ENCODE measurements around the gene CD53. TPM values are rescaled to one million over a fixed set of nuclear protein-coding genes. Genes with fewer than 3 reads are reported as not detected.
A peak's percentile ranks its signal among the peaks of the same experiment; 100 is the strongest.

CD53 gene
- polyA plus RNA-seq, 3 donors, result 826 to 1,222 (median 1,107) TPM

- Mint-ChIP-seq H3K27ac (no peak overlapping the region), H3K27me3 (ENCODE audit: low read depth in 3 of 3) (peaks cover 2 to 5% (median 3%) of the 10 kb centered on the region in 3 donors), H3K36me3 (peaks cover 0 to 2% of the 10 kb centered on the region in 2 donors), H3K4me3 (no peak overlapping the region), H3K9me3 (peaks cover 13 to 40% (median 34%) of the 10 kb centered on the region in 7 donors), H3K4me1 (peaks cover 10% of the 10 kb centered on the region)
- Histone ChIP-seq H3K79me2 (ENCODE audit: insufficient read depth, low read length) (no peaks in the 10 kb centered on the region), H3K4me2 (replicated peaks; ENCODE audit: extremely low read depth, low read length, poor library complexity, severe bottlenecking) (no peak overlapping the region), H3K9ac (ENCODE audit: insufficient read depth, low read length, poor library complexity, severe bottlenecking) (no peak overlapping the region), H3K4me3 (replicated peaks in 1 of 3; ENCODE audit: low read depth in 2 of 3, low read length in 3 of 3) (no peak overlapping the region), H3K9me3 (replicated peaks in 1 of 2; ENCODE audit: control insufficient read depth in 1 of 2, insufficient read depth in 1 of 2, low read length in 2 of 2) (peaks cover 8 to 25% of the 10 kb centered on the region in 2 donors), H3K4me1 (ENCODE audit: control insufficient read depth in 1 of 2, insufficient read depth in 2 of 2, low read length in 2 of 2) (peaks cover 5 to 6% of the 10 kb centered on the region in 2 donors), H2AFZ (ENCODE audit: insufficient read depth, low read depth, low read length, poor library complexity, severe bottlenecking) (no peak overlapping the region), H3K27me3 (ENCODE audit: control insufficient read depth in 2 of 2, insufficient read depth in 2 of 2, low read length in 2 of 2) (no peaks in the 10 kb centered on the region), H3K36me3 (replicated peaks in 1 of 2; ENCODE audit: control insufficient read depth in 1 of 2, insufficient read depth in 2 of 2, low read length in 2 of 2) (no peaks in the 10 kb centered on the region), H4K20me1 (ENCODE audit: insufficient read depth, low read length) (no peaks in the 10 kb centered on the region), H3K27ac (ENCODE audit: low read depth in 1 of 2, low read length in 2 of 2) (no peak overlapping the region)
- intact Hi-C loops (cut with micrococcal nuclease), result no loop called here
- no CpG with 5 or more reads among the region's 2 CpGs for WGBS (ENCODE audit: insufficient coverage)
- TF ChIP-seq CTCF (IDR thresholded peaks at IDR 0.05), result no peak
- no peak for DNase-seq
Measured at GRCh38 chr1:110915804-110916203, 42.9 kb downstream of the CD53 start.

GRCh38 chr1:110916274-110916668 is 43.3 kb downstream of the CD53 start:
- Mint-ChIP-seq H3K27ac (no peak overlapping the region), H3K27me3 (ENCODE audit: low read depth in 3 of 3) (peaks cover 2 to 4% (median 2%) of the 10 kb centered on the region in 3 donors), H3K4me3 (no peak overlapping the region), H3K4me1 (peaks cover 10% of the 10 kb centered on the region), H3K36me3 (peaks cover 0 to 2% of the 10 kb centered on the region in 2 donors), H3K9me3 (peaks cover 10 to 35% (median 30%) of the 10 kb centered on the region in 7 donors)
- intact Hi-C loops (cut with micrococcal nuclease), result no loop called here
- Histone ChIP-seq H3K27me3 (ENCODE audit: control insufficient read depth in 2 of 2, insufficient read depth in 2 of 2, low read length in 2 of 2) (no peaks in the 10 kb centered on the region), H3K79me2 (ENCODE audit: insufficient read depth, low read length) (no peaks in the 10 kb centered on the region), H3K9ac (ENCODE audit: insufficient read depth, low read length, poor library complexity, severe bottlenecking) (no peak overlapping the region), H3K4me1 (ENCODE audit: control insufficient read depth in 1 of 2, insufficient read depth in 2 of 2, low read length in 2 of 2) (peaks cover 5 to 6% of the 10 kb centered on the region in 2 donors), H3K4me2 (replicated peaks; ENCODE audit: extremely low read depth, low read length, poor library complexity, severe bottlenecking) (peak overlapping the region; percentile 39), H3K9me3 (replicated peaks in 1 of 2; ENCODE audit: control insufficient read depth in 1 of 2, insufficient read depth in 1 of 2, low read length in 2 of 2) (peaks cover 8 to 20% of the 10 kb centered on the region in 2 donors), H2AFZ (ENCODE audit: insufficient read depth, low read depth, low read length, poor library complexity, severe bottlenecking) (no peak overlapping the region), H3K36me3 (replicated peaks in 1 of 2; ENCODE audit: control insufficient read depth in 1 of 2, insufficient read depth in 2 of 2, low read length in 2 of 2) (no peaks in the 10 kb centered on the region), H3K27ac (ENCODE audit: low read depth in 1 of 2, low read length in 2 of 2) (no peak overlapping the region), H3K4me3 (replicated peaks in 1 of 3; ENCODE audit: low read depth in 2 of 3, low read length in 3 of 3) (peak overlapping the region in 1 of 3 experiments; percentile 33), H4K20me1 (ENCODE audit: insufficient read depth, low read length) (no peaks in the 10 kb centered on the region)
- no peak for DNase-seq
- WGBS (ENCODE audit: insufficient coverage), result no CpG with 5 or more reads among the region's 2 CpGs
- TF ChIP-seq CTCF (IDR thresholded peaks at IDR 0.05), result no peak
